HCT116 (cell line): Measurements from ENCODE around the gene ACTR3. TPM values are rescaled to one million over a fixed set of nuclear protein-coding genes. Genes with fewer than 3 reads are reported as not detected.

ENCODE experiments used
- ATAC-seq: fragments of 200-7000 bp; cut with Tn5 transposase; 2 replicates; pipeline ENCODE4 v1.9.1; 2020; ENCODE audit warnings: mild to moderate bottlenecking, moderate library complexity
- BruUV-seq: library from RNA; stranded (reverse); fragments of 400-500 nt; replicated peaks from 2 replicates; lab custom pipeline; 2021; lab: Mats Ljungman, UMichigan
- CTCF ChIA-PET: fragments of 300-600 bp; sonication (Branson Sonifier 250); formaldehyde crosslinking; loops from one replicate; lab custom pipeline; 2021; ENCODE audit warnings: antibody characterized with exemption; lab: Charles Lee
- POLR2A ChIA-PET: fragments of 300-600, 350-600 bp; sonication (Branson Sonifier 250); formaldehyde crosslinking; loops from one replicate; lab custom pipeline; 2021; ENCODE audit warnings: antibody characterized with exemption; lab: Charles Lee
- RAD21 ChIA-PET, 2 experiments: fragments of 300-600 bp; sonication (Branson Sonifier 250); formaldehyde crosslinking; loops; one replicate each; lab custom pipeline; 2023; ENCODE audit warnings: low total read pairs in 2 of 2; ENCODE audit not compliant: uncharacterized antibody in 2 of 2, unreplicated experiment in 2 of 2, low non-redundant PET in 1 of 2; lab: Charles Lee
- DNase-seq: peaks from one replicate; pipeline ENCODE4 v3.0.0-alpha.2; 2010; ENCODE audit warnings: low read depth, low spot score
- H2AFZ ChIP-seq: fragments of 200-600 bp; shearing (Covaris generic), sonication (generic); 2 replicates; pipeline ENCODE4 v1.6.1; 2017; ENCODE audit warnings: low read depth, mixed run types, mixed read lengths, antibody characterized with exemption, low read length; ENCODE audit not compliant: poor library complexity, severe bottlenecking
- H3K27ac ChIP-seq: 2 replicates; pipeline ENCODE4 v1.5.1; 2012; ENCODE audit warnings: low read depth, low read length
- H3K27me3 ChIP-seq: fragments of 200-600 bp; sonication (generic); 2 replicates; pipeline ENCODE4 v1.6.1; 2016; ENCODE audit warnings: mixed run types, low read length, mixed read lengths; ENCODE audit not compliant: insufficient read depth
- H3K36me3 ChIP-seq, 2 experiments: fragments of 200-500 bp in 1 of 2; fragments of 200-600 bp in 1 of 2; sonication (Bioruptor generic) in 1 of 2; sonication (generic) in 1 of 2; 2 replicates each; pipeline versions ENCODE4 v1.5.1 to v1.6.1; 2014 to 2016; ENCODE audit warnings: low read length in 2 of 2, inconsistent platforms in 1 of 2, mixed read lengths in 1 of 2, mixed run types in 1 of 2; ENCODE audit not compliant: insufficient read depth in 2 of 2, control insufficient read depth in 1 of 2
- H3K4me1 ChIP-seq, 2 experiments: fragments of 200-600 bp in 1 of 2; sonication (generic) in 1 of 2; 2 replicates each; pipeline versions ENCODE4 v1.5.1 to v1.6.1; 2012 to 2017; ENCODE audit warnings: low read length in 2 of 2, inconsistent platforms in 1 of 2, mild to moderate bottlenecking in 1 of 2, mixed read lengths in 1 of 2, mixed run types in 1 of 2, moderate library complexity in 1 of 2; ENCODE audit not compliant: insufficient read depth in 2 of 2, control insufficient read depth in 1 of 2
- H3K4me2 ChIP-seq: fragments of 200-600 bp; sonication (generic); 2 replicates; pipeline ENCODE4 v1.6.1; 2017; ENCODE audit warnings: mixed run types, low read length, mixed read lengths
- H3K4me3 ChIP-seq, 2 experiments: fragments of 200-600 bp in 1 of 2; sonication (generic) in 1 of 2; replicated peaks in 1 of 2; 2 replicates each; pipeline ENCODE4 v1.5.1; 2011 to 2016; ENCODE audit warnings: low read length in 2 of 2, control low read depth in 1 of 2, low read depth in 1 of 2, mild to moderate bottlenecking in 1 of 2, mixed read lengths in 1 of 2, mixed run types in 1 of 2
- H3K79me2 ChIP-seq: fragments of 200-600 bp; sonication (generic); 2 replicates; pipeline ENCODE4 v1.6.1; 2017; ENCODE audit warnings: mild to moderate bottlenecking, mixed run types, low read length, moderate library complexity, mixed read lengths; ENCODE audit not compliant: insufficient read depth
- H3K9ac ChIP-seq: fragments of 200-600 bp; sonication (generic); 2 replicates; pipeline ENCODE4 v1.6.1; 2016; ENCODE audit warnings: low read length, mixed read lengths
- H3K9me2 ChIP-seq: fragments of 200-600 bp; sonication (generic), shearing (Covaris generic); 2 replicates; pipeline ENCODE4 v1.6.1; 2017; ENCODE audit warnings: mixed run types, mild to moderate bottlenecking, moderate library complexity; ENCODE audit not compliant: insufficient read depth
- H3K9me3 ChIP-seq, 2 experiments: fragments of 200-500 bp in 1 of 2; fragments of 200-600 bp in 1 of 2; sonication (Bioruptor generic) in 1 of 2; sonication (generic) in 1 of 2; 2 replicates each; pipeline ENCODE4 v1.6.1; 2014 to 2017; ENCODE audit warnings: low read length in 2 of 2, mixed read lengths in 2 of 2, inconsistent platforms in 1 of 2, low read depth in 1 of 2, mild to moderate bottlenecking in 1 of 2, mixed run types in 1 of 2, moderate library complexity in 1 of 2; ENCODE audit not compliant: control insufficient read depth in 1 of 2, insufficient read depth in 1 of 2
- H4K20me1 ChIP-seq: fragments of 200-600 bp; sonication (generic), shearing (Covaris generic); 2 replicates; pipeline ENCODE4 v1.6.1; 2017; ENCODE audit warnings: mixed run types, mild to moderate bottlenecking, moderate library complexity; ENCODE audit not compliant: insufficient read depth
- CTCF ChIP-seq, 3 experiments: fragments of 200-600 bp in 1 of 3; sonication (generic) in 1 of 3; IDR thresholded peaks in 2 of 3; conservative IDR thresholded peaks in 1 of 3; 2 replicates each; pipeline ENCODE4 v1.5.1; 2012 to 2017; ENCODE audit warnings: low read depth in 2 of 3, low read length in 2 of 3, antibody characterized with exemption in 1 of 3, borderline replicate concordance in 1 of 3, control low read depth in 1 of 3, mild to moderate bottlenecking in 1 of 3, mixed read lengths in 1 of 3, mixed run types in 1 of 3, moderate library complexity in 1 of 3; ENCODE audit not compliant: insufficient read depth in 1 of 3
- ELF1 ChIP-seq: IDR thresholded peaks from 2 replicates; pipeline ENCODE4 v1.6.1; 2012; ENCODE audit warnings: low read depth, borderline replicate concordance
- EZH2 ChIP-seq: fragments of 200-600 bp; sonication (generic); IDR thresholded peaks from 2 replicates; pipeline ENCODE4 v1.6.1; 2017; ENCODE audit warnings: antibody characterized with exemption, mixed run types
- EZH2phosphoT487 ChIP-seq: fragments of 200-600 bp; IDR thresholded peaks from 2 replicates; pipeline ENCODE4 v1.6.1; 2018; ENCODE audit warnings: antibody characterized with exemption, borderline replicate concordance
- FOSL1 ChIP-seq: IDR thresholded peaks from 2 replicates; pipeline ENCODE4 v1.6.1; 2012; ENCODE audit warnings: low read depth
- POLR2AphosphoS5 ChIP-seq: IDR thresholded peaks from 2 replicates; pipeline ENCODE4 v1.6.1; 2011; ENCODE audit warnings: mild to moderate bottlenecking, low read depth, low read length, moderate library complexity
- RAD21 ChIP-seq: IDR thresholded peaks from 2 replicates; pipeline ENCODE4 v1.6.1; 2012; ENCODE audit warnings: low read depth, mild to moderate bottlenecking
- REST ChIP-seq: IDR thresholded peaks from 2 replicates; pipeline ENCODE4 v1.6.1; 2012; ENCODE audit warnings: low read depth
- SIN3A ChIP-seq: IDR thresholded peaks from 2 replicates; pipeline ENCODE4 v1.6.1; 2012; ENCODE audit warnings: low read depth
- SP1 ChIP-seq: IDR thresholded peaks from 2 replicates; pipeline ENCODE4 v1.6.1; 2012; ENCODE audit warnings: low read depth
- ZFX ChIP-seq: fragments of 450-650 bp; IDR thresholded peaks from 2 replicates; pipeline ENCODE4 v1.6.1; 2017
- intact Hi-C: fragments of 100-400 bp; cut with micrococcal nuclease; formaldehyde crosslinking; loops from 2 replicates; pipeline ENCODE4 v1.10.0; 2022
- total RNA-seq: library from RNA; stranded (reverse); gene quantifications from one replicate; pipeline ENCODE4 v1.2.1, GENCODE V29; 2021; ENCODE audit not compliant: unreplicated experiment

The ACTR3 gene
- total RNA-seq, 1 experiment from 2014 or later, result 232 TPM

DNA sequence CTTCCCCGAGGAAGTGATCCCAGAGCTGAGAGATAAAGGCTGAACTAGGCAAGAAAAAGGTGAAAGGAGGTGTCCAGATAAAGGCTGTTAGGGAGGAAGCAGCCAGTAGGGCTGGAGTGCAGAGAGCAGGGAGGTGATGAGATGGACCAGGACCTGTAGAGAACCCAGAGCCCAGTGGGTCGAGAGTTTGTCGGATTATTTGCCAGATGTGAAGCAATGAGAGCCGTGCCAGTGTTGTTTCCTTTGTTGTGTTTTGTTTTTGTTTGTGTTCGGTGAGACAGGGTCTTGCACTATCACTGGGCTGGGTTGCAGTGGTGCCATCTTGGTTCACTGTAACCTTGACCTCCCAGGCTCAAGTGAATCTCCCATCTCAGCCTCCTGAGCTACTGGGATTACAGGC is 111.3 kb downstream of the ACTR3 start:
- H3K9ac ChIP-seq, result no peak overlapping the region
- H3K27me3 ChIP-seq, result no peaks in the 10 kb centered on the region
- H3K4me1 ChIP-seq, result no peaks in the 10 kb centered on the region
- ATAC-seq (no peak), DNase-seq (no peak)
- intact Hi-C loops, result no loop called here
- no peaks in the 10 kb centered on the region for H3K9me3 ChIP-seq
- H3K36me3 ChIP-seq, result no peaks in the 10 kb centered on the region
- H3K4me3 ChIP-seq, result no peak overlapping the region
- H3K9me2 ChIP-seq, result no peaks in the 10 kb centered on the region
- H2AFZ ChIP-seq, result no peak overlapping the region
- POLR2A ChIA-PET, result no interaction called here
- no peak overlapping the region for H3K27ac ChIP-seq
- no peaks in the 10 kb centered on the region for H4K20me1 ChIP-seq
- CTCF ChIA-PET, result no interaction called here
- RAD21 ChIA-PET, result no interaction called here
- TF ChIP-seq SP1, result no peak
- TF ChIP-seq FOSL1, result no peak
- no peak for TF ChIP-seq ELF1
- TF ChIP-seq REST, result no peak
- H3K4me2 ChIP-seq, result no peak overlapping the region
- no peaks in the 10 kb centered on the region for H3K79me2 ChIP-seq
- no TSS peak for BruUV-seq

- H3K9ac ChIP-seq, result no peak overlapping the region
- DNase-seq, result no peak
- ATAC-seq, result no peak
- no peaks in the 10 kb centered on the region for H3K27me3 ChIP-seq
- H2AFZ ChIP-seq, result no peak overlapping the region
- CTCF ChIA-PET, result no interaction called here
- H3K9me2 ChIP-seq, result no peaks in the 10 kb centered on the region
- no peak overlapping the region for H3K4me3 ChIP-seq
- no peaks in the 10 kb centered on the region for H4K20me1 ChIP-seq
- BruUV-seq, result no TSS peak
- RAD21 ChIA-PET, result no interaction called here
- no peaks in the 10 kb centered on the region for H3K79me2 ChIP-seq
- no peak overlapping the region for H3K4me2 ChIP-seq
- H3K4me1 ChIP-seq, result no peaks in the 10 kb centered on the region
- intact Hi-C loops, result no loop called here
- H3K36me3 ChIP-seq, result no peaks in the 10 kb centered on the region
- POLR2A ChIA-PET, result no interaction called here
- no peak overlapping the region for H3K27ac ChIP-seq
- H3K9me3 ChIP-seq, result no peaks in the 10 kb centered on the region
- no peak for TF ChIP-seq ZFX
- TF ChIP-seq POLR2AphosphoS5, result no peak
- TF ChIP-seq SIN3A, result no peak
- no peak for TF ChIP-seq RAD21
- no peak for TF ChIP-seq CTCF (IDR thresholded peaks at IDR 0.05 in 2 of 3, conservative IDR thresholded peaks at IDR 0.05 in 1 of 3; ENCODE audit: borderline replicate concordance in 1 of 3, insufficient read depth in 1 of 3, low read depth in 2 of 3, low read length in 2 of 3)
- TF ChIP-seq SP1, result no peak
- TF ChIP-seq EZH2, result no peak
- TF ChIP-seq EZH2phosphoT487, result no peak
- TF ChIP-seq REST, result no peak
These were observed 112.0 kb downstream of the ACTR3 start for GRCh38 chr2:114001937-114002336.
